HEK293 (cell line): ENCODE results near the gene COL9A1.

Experiments used
- CTCF ChIP-seq: fragments of 450-650 bp; formaldehyde crosslinking; IDR thresholded peaks from 2 replicates; pipeline ENCODE4 v1.5.1; 2016; ENCODE audit warnings: missing biosample characterization, missing genetic modification characterization
- MEIS1 ChIP-seq: sonication (generic); formaldehyde crosslinking; IDR thresholded peaks from 2 replicates; pipeline ENCODE4 v1.8.1; 2022; ENCODE audit warnings: missing genetic modification reagents, mild to moderate bottlenecking, borderline replicate concordance
- YY1 ChIP-seq: fragments of 450-650 bp; formaldehyde crosslinking; IDR thresholded peaks from 2 replicates; pipeline ENCODE4 v1.5.1; 2018; ENCODE audit warnings: missing biosample characterization, missing genetic modification characterization
- ZBTB26 ChIP-seq: fragments of 450-650 bp; formaldehyde crosslinking; optimal IDR thresholded peaks from 2 replicates; pipeline ENCODE3; 2016; ENCODE audit warnings: missing biosample characterization, mild to moderate bottlenecking, missing genetic modification characterization
- ZNF521 ChIP-seq: fragments of 450-650 bp; formaldehyde crosslinking; IDR thresholded peaks from 2 replicates; pipeline ENCODE4 v1.5.1; 2017; ENCODE audit warnings: missing biosample characterization, mild to moderate bottlenecking, missing genetic modification characterization
- ZNF658 ChIP-seq: fragments of 450-650 bp; formaldehyde crosslinking; IDR thresholded peaks from 2 replicates; pipeline ENCODE4; 2016; ENCODE audit warnings: missing biosample characterization, missing genetic modification characterization

GRCh38 chr6:70281923-70282311 is 21.0 kb downstream of the COL9A1 start:
- TF ChIP-seq MEIS1 (CRISPR knock-in tag) (no peak), YY1 (tag by site-specific recombination) (no peak), ZNF658 (tag by site-specific recombination) (no peak), ZNF521 (tag by site-specific recombination) (no peak), CTCF (no peak), ZBTB26 (tag by site-specific recombination) (no peak)
